AG04450 (cell line): ENCODE results near the gene RSPH10B. TPM values are rescaled to one million over a fixed set of nuclear protein-coding genes. Genes with fewer than 3 reads are reported as not detected.

Source experiments
- polyA plus RNA-seq: library from polyadenylated mRNA; depleted of rRNA; stranded (reverse); fragments of >200 nt; gene quantifications from 2 replicates; pipeline ENCODE4 v1.2.3, GENCODE V29; 2011; rRNA removed
- small RNA-seq: library from RNA; depleted of rRNA; stranded (forward); fragments of <200 nt; gene quantifications from one replicate; pipeline ENCODE3, GENCODE V24; 2012; ENCODE audit warnings: low read depth; ENCODE audit not compliant: insufficient read length

RSPH10B gene
- polyA plus RNA-seq, 1 experiment = 0.07 TPM

Small RNA genes within 50 kb of the gene (small RNA-seq; reads per million reads assigned to genes)
- gene RF00019 (not detected), gene SNORA80D (2.2 reads per million)

Other genes with a start within 250 kb of the RSPH10B start
- gene RNF216, start 189.0 kb downstream of the RSPH10B start, polyA plus RNA-seq = 33.3 and 36.4 TPM in 2 replicates
- not detected in 2 replicates for gene OCM, start 89.9 kb downstream of the RSPH10B start, polyA plus RNA-seq
- 51.4 and 72.2 TPM in 2 replicates for gene CCZ1, start 72.0 kb downstream of the RSPH10B start, polyA plus RNA-seq
- gene PMS2, start 38.4 kb upstream of the RSPH10B start, polyA plus RNA-seq = 11.1 and 12.9 TPM in 2 replicates
- 58.5 and 60.3 TPM in 2 replicates for gene AIMP2, start 38.6 kb upstream of the RSPH10B start, polyA plus RNA-seq
- gene ANKRD61, start 60.7 kb upstream of the RSPH10B start, polyA plus RNA-seq = 0.19 and 0.22 TPM in 2 replicates
- gene EIF2AK1, start 88.5 kb upstream of the RSPH10B start, polyA plus RNA-seq = 77.2 and 98.7 TPM in 2 replicates
- gene USP42, start 134.3 kb upstream of the RSPH10B start, polyA plus RNA-seq = 3.5 and 3.9 TPM in 2 replicates